HG03064 (cell line): ENCODE results near the gene ALG2.

ENCODE experiments used
- ATAC-seq: cut with Tn5 transposase; IDR thresholded peaks from one replicate; pipeline ENCODE4 v1.9.1; 2021; ENCODE audit warnings: low read depth; ENCODE audit not compliant: unreplicated experiment

The ALG2 gene

DNA sequence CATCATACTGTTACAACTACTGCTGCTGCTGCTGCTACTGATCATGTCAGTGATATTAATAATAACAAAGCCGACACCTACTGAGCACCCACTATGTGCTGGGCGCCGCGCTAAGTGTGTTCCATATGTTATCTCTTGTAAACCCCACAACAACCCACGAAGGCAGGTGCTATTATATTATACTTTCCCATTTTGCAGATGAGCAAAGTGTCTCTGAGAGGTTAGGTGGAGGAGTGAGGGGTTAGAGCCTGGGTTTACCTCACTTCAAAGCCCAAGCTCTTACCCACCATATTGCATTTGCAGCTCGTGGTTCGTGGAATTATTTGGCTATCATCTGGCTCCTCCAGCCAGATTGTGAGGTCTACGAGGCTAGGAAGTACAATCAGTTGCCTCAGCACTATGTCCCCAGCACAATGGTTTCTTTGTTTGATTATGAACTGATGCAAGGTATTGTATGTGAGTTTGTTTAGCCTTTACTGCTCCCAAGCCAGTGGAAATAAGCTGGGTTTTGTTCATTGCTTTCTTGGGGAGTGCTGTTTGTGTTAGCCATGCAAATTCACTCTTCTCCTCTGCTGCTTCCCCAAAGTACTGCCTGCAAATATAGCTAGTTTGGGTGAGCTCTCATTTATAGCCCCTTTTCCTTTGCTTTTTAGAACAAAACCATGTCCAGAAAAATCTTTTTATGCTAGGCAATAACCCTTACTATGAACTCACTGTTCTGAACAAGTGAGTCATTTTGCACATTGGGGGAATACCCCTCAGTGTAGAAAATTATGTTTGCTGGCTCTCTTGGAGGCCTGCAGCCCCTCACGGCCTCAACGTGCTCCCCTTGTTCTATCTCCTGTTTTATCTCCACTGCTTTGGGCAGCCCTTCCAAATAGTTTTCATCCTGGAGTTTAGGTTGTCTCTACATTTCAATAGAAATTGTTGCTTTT is 47.9 kb downstream of the ALG2 start:
- ATAC-seq = no peak

DNA sequence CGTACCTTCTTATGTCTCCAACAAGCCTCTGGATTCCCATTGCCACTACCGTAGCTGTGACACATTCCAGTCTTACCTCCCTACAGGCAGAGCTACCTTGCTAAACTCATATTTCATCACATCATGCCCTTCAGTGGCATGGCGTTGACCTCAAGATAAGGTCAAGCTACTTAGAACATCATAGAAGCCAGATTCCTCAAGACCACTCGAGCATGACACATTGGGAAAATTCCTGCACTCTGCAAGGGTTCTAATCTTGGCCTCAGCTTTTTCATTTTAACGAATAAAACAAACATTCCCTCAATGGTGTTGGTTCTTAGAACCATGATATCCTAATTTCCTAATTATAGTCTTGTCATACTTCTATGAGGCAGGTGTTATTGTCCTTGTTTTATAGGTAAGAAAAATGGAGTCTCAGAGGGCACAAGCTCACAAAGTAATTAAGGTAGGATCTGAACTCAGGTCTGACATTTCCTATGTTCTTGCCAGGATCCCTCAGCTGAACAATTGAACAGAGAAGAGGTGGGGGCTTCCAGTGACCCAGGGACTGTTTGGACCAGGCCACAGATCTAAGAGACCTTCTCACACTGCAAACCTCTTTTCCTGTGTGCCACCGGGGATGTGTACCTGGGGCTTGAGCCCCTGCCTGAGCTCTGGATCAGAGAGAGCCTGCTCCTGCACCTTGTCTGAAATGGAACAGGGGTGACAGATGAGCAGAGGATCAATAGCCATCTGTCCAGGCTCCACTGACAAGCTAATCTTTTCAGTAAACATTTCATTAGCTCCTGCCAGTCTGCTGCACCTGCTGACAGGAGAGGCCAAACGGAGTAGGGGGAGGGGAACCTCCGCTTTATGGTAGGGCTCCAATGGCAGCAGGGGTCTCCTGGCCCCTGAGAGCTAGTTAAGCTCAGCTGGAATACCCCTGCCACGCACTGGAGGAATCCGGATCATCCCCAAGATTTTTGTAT is 49.3 kb downstream of the ALG2 start:
- ATAC-seq = no peak

DNA sequence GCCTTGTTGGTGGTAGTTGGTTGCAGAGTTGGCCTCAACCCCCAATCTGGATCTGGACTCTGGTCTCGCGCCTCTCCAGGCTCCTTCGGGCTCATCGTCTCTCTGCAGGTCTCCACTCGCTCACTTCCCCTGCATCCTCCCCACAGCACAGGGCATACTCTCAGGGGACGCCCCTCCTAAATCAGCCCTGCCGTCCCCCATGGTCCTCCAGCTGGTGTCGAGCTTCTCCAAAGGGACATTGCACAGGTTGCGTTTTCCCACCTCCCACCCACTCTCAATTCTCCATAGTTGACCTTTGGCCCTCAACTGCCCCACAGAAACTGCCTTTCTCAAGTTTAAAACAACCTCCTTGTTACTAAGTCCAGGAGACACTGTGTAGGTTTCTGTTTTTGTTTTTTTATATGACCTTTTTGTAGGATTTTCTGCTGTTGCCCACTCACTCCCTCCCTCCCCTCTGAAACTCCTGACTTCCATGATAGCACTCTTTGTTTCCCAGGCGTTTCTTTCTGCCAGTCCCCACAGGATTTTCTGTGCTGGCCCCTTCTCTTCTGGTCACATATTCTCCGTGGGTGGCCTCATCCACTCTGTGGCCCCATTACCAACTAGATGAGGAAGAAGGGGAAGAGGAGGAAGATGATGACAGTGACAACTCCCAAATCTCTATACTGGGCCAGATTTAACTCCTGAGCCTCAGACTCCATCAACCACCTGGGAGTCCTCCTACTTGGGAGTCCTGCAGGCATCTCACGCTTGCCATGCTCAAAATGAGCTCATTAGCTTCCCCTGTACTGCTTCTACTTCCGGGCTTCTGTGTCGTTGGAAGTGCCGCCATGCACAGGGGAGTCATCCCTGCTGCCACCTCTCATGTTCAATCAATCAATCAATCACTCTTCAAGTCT is 50.3 kb downstream of the ALG2 start:
- ATAC-seq = no peak

DNA sequence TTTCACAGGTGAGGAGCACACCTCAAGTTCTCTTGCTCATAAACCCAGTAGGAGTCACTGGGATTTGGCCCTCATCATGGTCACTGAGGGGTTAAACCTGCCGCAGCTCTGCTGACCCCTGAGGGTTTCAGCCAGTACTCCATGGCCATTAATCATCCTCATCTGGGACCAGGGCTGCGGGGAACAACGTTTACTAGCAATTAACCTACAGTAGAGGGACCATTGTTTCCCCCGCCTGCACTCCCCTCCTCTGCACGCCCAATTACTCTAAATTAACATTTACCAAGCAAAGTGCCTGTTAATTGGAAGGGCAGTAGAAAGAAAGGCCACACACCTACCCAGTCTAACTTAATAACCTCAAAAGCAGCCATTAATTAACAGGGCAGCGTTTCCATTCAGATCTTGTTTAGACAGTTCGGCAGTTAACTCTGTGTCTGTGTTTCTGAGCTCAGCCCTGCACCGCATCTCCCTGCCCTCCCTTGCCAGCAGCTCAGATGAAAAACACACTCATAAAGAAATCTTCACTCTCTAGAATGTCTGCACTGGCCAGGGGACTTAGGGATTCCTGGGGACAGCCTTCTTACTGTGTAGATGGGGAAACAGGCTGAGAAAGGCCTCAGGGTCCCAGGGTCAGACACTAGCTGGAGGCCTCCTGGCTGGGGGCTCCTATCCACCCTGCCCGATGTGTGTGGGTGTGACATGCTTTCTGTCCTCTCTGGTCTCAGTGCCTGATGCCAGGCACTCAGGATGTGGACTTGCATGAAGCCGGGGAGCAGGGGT is 51.6 kb downstream of the ALG2 start:
- ATAC-seq = no peak

DNA sequence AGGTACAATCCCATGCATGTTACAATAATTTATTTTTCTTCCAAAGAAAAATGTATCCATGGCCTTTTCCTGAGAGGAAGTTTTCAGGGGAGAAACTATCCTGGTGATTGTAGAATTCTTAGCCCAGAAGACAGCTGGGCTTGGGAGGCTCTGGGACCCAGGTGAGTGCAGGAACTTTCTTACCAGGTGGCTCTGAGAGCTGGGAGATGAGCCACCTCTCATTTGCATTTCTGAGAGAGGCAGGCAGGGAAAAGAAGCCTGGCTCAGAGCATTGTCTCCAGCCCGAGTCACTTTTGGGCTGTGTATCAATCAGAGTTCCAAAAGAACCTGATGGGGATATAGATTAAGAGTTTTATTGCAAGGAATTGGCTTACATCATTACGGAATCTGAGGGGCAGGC is 52.7 kb downstream of the ALG2 start:
- no peak for ATAC-seq

DNA sequence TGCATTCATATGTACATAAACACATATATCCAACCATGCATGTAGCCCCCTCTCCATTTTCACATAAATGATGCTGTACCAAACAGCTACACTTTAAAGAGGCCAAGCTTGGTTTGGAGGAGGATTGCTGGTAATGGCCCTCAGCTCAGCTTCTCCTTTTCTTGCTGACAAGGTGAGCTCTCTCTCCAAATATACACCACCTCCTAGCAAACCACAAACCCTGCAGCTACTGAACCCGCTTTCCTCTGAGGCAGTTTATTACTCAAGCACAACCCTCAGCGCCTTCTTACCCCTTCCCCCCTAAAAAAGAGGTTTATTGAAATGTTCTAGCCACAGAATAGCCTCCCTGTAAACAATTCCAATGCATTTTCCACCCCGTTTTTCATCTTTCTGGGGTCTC is 54.0 kb downstream of the ALG2 start:
- no peak for ATAC-seq

DNA sequence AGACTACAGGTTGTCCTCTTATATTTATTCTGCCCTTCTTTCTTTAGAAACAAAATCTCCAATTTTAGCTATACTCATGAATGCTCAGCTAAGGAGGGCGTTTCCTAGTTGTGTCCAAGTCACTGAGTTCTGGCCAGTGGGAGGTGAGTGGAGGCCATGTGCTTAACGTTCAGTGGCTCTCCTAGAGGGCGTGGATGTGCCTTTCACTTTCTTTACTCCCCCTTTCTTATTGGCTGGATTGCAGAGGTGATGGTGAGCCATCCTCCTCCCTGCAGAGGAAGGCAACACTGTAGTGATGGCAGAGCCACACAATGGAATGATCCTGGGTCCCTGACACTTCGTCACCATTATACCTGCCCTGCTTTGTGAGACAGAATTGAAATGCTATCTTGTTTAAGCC is 54.6 kb downstream of the ALG2 start:
- ATAC-seq = no peak
